ENCODE measurements around the gene DGKG. TPM values are rescaled to one million over a fixed set of nuclear protein-coding genes. Genes with fewer than 3 reads are reported as not detected.

Gene DGKG
- total RNA-seq, 2 experiments from 2014 or later = not detected

DNA sequence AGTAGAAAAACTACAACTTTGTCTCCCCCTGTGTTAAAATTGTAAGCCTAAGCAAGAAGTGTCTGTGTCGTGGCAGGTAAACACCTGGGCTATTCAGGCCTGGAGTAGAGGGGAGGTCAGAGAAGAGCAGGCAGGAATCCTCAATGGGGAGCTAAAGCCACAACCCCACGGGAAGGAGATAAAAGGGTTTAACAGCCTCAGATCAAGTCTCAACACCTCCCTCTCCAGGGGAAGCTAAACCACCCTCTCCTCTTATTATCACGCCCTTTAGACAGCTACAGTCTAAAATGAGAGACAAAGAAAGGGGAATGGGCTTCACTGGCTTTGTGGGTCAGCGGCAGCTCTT lies 264.7 kb downstream of the DGKG start:
- Histone ChIP-seq H3K27ac (ENCODE audit: low read depth in 1 of 2, low read length in 2 of 2) (no peak overlapping the region), H3K9me3 (ENCODE audit: control insufficient read depth in 1 of 2, insufficient read depth in 1 of 2, low read length in 2 of 2) (no peaks in the 10 kb centered on the region), H3K27me3 (ENCODE audit: control insufficient read depth in 1 of 2, insufficient read depth in 2 of 2, low read length in 2 of 2) (peaks cover 43 to 69% of the 10 kb centered on the region in 2 experiments), H3K4me3 (ENCODE audit: low read length) (no peak overlapping the region), H3K4me1 (ENCODE audit: insufficient read depth, low read length) (peaks cover 8% of the 10 kb centered on the region), H3K36me3 (ENCODE audit: insufficient read depth, low read length) (no peaks in the 10 kb centered on the region)
- Mint-ChIP-seq H3K9me3 (no peaks in the 10 kb centered on the region), H3K36me3 (ENCODE audit: low read depth) (no peaks in the 10 kb centered on the region), H3K27ac (no peak overlapping the region), H3K27me3 (peaks cover 90% of the 10 kb centered on the region), H3K4me3 (no peak overlapping the region), H3K4me1 (ENCODE audit: low read depth) (no peaks in the 10 kb centered on the region)
- intact Hi-C loops (cut with DNase I, micrococcal nuclease) = no loop called here
- TF ChIP-seq, protein P1, sequence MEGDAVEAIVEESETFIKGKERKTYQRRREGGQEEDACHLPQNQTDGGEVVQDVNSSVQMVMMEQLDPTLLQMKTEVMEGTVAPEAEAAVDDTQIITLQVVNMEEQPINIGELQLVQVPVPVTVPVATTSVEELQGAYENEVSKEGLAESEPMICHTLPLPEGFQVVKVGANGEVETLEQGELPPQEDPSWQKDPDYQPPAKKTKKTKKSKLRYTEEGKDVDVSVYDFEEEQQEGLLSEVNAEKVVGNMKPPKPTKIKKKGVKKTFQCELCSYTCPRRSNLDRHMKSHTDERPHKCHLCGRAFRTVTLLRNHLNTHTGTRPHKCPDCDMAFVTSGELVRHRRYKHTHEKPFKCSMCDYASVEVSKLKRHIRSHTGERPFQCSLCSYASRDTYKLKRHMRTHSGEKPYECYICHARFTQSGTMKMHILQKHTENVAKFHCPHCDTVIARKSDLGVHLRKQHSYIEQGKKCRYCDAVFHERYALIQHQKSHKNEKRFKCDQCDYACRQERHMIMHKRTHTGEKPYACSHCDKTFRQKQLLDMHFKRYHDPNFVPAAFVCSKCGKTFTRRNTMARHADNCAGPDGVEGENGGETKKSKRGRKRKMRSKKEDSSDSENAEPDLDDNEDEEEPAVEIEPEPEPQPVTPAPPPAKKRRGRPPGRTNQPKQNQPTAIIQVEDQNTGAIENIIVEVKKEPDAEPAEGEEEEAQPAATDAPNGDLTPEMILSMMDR (IDR thresholded peaks at IDR 0.05) = no peak
- ChIA-PET POLR2A (no interaction called here), CTCF (no interaction called here)
- DNase-seq (no peak), ATAC-seq (ENCODE audit: poor library complexity) (no peak)

Other genes starting within 250 kb of the DGKG start
- 1 to 10 TPM; 1.9 to 2.3 TPM for gene CRYGS, start 182.1 kb upstream of the DGKG start, total RNA-seq
- gene TBCCD1, start 205.1 kb upstream of the DGKG start, total RNA-seq = 1 to 10 TPM; 7.6 to 8.1 TPM
- gene DNAJB11, start 208.5 kb upstream of the DGKG start, total RNA-seq = 10 to 100 TPM; 69.3 to 70.3 TPM